Choroid plexus epithelial cell (primary cell): Measurements from ENCODE around the gene IFT80.
A peak's percentile ranks its signal among the peaks of the same experiment; 100 is the strongest.
"Not testable (repeated sequence)": the region's sequence is repeated elsewhere in the genome, so short reads cannot be mapped to it uniquely, and the experiment has no call there.

Experiments
- DNase-seq: peaks from one replicate; pipeline ENCODE4 v3.0.0-alpha.2; 2010; ENCODE audit warnings: low read depth
- H3K4me3 ChIP-seq: 2 replicates; pipeline ENCODE4 v1.5.1; 2011; ENCODE audit warnings: low read depth, mild to moderate bottlenecking, control low read depth, low read length, moderate library complexity
- TF ChIP-seq, protein P1 (sequence below): conservative IDR thresholded peaks from 2 replicates; pipeline ENCODE4 v1.5.1; 2011; ENCODE audit warnings: low read depth, mild to moderate bottlenecking, control low read depth, inconsistent platforms, low read length, moderate library complexity

Gene IFT80

DNA sequence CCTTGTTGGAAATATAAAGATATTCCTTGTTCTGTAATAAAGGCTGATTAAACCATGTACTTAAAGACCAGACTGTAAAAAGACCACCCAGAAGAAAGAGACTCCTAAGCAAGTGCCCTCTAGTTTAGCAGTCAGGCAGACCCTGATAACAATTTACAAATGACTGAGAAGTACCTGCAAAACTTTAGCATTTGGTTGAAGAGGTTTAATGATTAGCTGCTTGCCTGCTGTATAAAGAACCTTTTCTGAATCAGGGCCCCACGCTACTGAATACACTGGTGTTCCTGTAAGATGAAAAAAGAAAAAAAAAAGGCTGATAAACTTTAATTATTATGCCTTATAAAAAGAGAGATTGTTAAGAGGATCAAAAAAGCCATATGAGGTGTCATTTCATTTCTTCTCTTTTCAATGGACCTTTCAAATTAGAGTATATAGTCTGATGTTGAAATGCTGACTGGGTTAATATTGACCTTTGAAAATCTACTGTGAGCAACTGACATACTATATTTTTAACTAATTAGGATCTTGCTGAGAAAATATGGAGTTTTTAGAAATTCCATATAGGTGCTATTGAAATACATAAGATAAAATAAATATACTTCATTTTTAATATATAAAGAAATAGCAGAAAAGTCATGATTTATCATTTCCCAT lies 33.0 kb downstream of the IFT80 start:
- no peak for DNase-seq
- H3K4me3 ChIP-seq = no peak overlapping the region
- TF ChIP-seq, protein P1, sequence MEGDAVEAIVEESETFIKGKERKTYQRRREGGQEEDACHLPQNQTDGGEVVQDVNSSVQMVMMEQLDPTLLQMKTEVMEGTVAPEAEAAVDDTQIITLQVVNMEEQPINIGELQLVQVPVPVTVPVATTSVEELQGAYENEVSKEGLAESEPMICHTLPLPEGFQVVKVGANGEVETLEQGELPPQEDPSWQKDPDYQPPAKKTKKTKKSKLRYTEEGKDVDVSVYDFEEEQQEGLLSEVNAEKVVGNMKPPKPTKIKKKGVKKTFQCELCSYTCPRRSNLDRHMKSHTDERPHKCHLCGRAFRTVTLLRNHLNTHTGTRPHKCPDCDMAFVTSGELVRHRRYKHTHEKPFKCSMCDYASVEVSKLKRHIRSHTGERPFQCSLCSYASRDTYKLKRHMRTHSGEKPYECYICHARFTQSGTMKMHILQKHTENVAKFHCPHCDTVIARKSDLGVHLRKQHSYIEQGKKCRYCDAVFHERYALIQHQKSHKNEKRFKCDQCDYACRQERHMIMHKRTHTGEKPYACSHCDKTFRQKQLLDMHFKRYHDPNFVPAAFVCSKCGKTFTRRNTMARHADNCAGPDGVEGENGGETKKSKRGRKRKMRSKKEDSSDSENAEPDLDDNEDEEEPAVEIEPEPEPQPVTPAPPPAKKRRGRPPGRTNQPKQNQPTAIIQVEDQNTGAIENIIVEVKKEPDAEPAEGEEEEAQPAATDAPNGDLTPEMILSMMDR = no peak

DNA sequence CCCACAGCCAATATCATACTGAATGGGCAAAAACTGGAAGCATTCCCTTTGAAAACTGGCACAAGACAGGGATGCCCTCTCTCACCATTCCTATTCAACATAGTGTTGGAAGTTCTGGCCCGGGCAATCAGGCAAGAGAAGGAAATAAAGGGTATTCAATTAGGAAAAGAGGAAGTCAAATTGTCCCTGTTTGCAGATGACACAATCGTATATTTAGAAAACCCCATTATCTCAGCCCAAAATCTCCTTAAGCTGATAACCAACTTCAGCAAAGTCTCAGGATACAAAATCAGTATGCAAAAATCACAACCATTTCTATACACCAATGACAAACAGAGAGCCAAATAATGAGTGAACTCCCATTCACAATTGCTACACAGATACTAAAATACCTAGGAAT lies 36.1 kb downstream of the IFT80 start:
- DNase-seq, H3K4me3 ChIP-seq: not testable (repeated sequence)

DNA sequence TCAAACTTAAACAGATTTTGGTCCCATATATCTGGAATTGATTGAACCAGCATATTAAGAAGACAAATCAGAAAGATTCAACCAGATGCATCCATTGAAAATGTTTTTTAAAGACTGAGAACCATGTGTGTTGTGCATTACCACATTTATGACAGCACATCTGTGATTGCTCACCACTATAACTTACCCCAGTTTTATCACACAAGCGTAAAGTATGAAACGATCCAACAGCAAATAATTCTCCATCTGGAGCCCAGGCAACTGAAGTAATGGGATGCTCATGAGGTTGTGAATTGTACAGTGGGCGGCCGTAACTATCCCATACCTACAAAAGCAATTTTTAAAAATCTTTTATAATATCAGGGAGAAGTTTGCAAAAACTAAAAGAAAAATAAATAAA lies 43.2 kb downstream of the IFT80 start:
- no peak overlapping the region for H3K4me3 ChIP-seq
- TF ChIP-seq, protein P1 = no peak

DNA sequence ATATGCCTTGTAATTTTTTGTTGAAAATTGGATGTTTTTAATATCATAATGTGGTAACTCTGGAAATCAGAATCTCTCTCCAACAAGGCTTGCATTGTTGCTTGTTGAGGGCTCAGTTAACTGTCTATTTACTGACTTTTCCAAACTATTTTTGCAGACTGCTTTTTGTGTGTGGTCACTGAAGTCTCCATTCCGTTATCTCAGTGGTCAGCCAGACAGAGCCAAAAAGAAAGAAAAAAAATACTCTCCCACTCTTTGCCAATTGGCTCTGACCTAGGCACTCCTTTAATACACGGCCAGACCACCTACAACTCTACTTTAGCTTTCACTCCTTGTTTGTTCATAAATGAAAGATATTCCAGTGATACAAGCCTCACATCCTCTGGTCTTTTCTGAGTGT lies 52.5 kb downstream of the IFT80 start:
- DNase-seq = no peak
- no peak overlapping the region for H3K4me3 ChIP-seq
- TF ChIP-seq, protein P1 = no peak

More for the DNA sequence above, 43.2 kb downstream of the IFT80 start:
- DNase-seq = no peak

DNA sequence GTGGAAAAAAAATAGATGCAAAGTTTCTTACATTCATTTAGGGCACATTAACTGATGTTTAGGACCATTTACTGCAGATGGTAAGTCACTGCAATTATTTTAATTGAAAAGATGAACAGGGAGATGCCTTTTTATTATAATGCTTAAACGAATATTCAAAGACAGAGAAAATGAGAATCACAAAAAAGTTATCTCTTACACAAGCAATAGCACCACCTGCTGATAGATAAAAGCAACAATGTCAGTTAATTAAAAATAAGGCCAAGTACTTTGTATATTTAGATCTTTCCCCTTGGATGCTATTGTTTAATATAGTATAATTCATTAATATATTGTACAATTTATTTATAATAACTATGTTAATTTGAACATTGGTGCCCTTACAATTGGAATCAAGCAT lies 55.9 kb downstream of the IFT80 start:
- DNase-seq = peak; percentile 56
- no peak overlapping the region for H3K4me3 ChIP-seq
- TF ChIP-seq, protein P1 = peak; percentile 52

DNA sequence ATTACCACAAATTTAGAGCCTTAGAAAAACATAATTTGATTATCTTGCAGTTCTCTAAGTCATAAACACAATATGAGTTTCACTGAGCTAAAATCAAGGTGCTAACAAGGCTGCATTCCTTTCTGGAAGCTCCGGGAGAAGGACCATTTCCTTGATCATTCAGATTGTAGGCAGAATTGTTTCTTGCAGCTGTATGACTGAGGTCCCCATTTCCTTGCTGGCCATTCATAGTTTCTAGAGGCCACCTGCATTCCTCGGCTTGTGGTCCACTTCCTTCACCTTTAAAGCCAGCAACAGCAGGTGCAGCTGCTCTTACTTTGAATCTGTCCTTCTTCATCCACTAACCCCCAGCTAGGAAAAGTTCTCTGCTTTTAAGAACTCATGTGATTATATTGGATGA lies 58.7 kb downstream of the IFT80 start:
- H3K4me3 ChIP-seq = no peak overlapping the region
- DNase-seq = no peak
- TF ChIP-seq, protein P1 = no peak

DNA sequence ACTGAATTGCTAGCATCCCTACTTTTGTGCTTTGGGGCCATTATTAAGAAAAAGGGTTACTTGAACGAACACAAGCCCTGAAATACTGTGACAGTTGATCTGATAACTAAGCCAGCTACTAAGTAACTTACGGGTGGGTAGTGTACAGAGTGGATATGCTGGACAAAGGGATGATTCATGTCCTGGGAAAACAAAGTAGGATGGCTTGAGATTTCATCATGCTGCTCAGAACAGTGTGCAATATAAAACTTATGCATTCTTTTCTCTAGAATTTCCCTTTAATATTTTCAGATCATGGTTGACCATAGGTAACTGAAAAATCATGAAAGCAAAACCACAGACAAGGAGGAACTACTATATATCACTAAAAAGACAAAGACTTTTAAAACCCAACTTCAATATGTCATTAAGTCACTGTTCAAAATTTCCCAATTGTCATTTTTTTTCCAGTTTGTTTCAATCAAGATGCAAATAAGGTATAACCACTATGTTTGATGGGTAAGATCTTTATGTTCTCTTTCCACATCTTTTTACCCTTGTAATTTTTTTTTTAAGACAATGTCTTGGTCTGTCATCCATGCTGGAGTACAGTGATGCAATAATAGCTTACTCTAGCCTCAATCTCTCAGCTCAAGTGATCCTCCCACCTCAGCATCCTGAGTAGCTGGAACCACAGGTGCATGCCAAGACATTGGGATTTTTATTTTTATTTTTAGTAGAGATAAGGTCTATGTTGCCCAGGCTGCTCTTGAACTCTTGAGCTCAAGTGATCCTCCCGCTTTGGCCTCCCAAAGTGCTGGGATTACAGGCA lies 67.7 kb downstream of the IFT80 start:
- peak; percentile 92 for DNase-seq
- TF ChIP-seq, protein P1 = no peak
- H3K4me3 ChIP-seq = no peak overlapping the region
